ENCODE results near the gene MYL10. TPM values are rescaled to one million over a fixed set of nuclear protein-coding genes. Genes with fewer than 3 reads are reported as not detected.
A peak's percentile ranks its signal among the peaks of the same experiment; 100 is the strongest.

Gene MYL10
- total RNA-seq, 4 donors from 2014 or later: not detected

DNA sequence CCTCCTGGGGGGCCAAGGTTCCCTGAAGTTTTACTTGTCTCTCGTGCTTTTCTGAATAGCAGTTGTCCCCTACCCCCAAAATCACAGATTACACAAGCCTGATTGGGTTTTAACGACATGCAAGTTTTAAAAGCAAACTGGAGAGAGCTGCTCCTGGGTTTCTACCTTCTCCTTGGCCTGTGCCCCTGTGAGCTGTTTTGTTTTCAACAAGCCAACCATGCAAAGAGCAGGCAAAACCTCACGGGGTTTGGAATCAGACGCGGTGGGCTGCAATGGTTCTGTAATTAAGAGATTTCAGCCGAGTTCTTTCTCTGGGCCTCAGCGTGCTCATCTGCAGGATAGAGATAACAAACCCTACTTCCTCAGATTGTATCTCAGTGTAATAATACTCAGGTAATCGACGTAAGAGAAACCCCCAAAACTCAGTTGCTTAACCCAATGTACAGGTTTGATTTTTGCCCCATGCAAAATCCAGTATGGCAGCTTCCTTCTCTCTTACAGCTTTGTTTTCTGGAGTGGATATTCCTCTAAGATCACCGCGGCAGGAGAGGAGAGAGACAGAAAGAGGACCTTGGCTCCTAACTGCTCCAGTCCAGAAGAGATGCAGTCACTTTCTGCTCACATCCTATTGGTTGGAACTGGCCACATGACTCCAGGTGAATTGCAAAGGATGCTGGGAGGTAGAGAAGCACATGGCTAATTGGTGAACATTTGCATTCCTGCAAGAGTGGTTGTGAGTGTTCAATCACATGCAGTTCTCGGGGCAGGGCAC lies 42.0 kb downstream of the MYL10 start:
- peak overlapping the region in 3 of 4 donors; percentile 40 to 83 (median 64) for H3K27ac ChIP-seq
- peaks cover 0 to 5% of the 10 kb centered on the region in 2 donors for H3K9me3 ChIP-seq
- DNase-seq: no peak
- no peak overlapping the region for H3K4me3 ChIP-seq
- in situ Hi-C loops (cut with MboI; ENCODE audit: low pct_ligation_motif_present in 1 of 4, low pct_unique_long_range_greater_than_20kb in 1 of 4, low sequenced_read_pairs in 3 of 4): no loop called here
- intact Hi-C loops (cut with DNase I; ENCODE audit: low total_unique reads): no loop called here
- H3K36me3 ChIP-seq: no peaks in the 10 kb centered on the region
- no peaks in the 10 kb centered on the region for H3K27me3 ChIP-seq
- peaks cover 6 to 27% (median 17%) of the 10 kb centered on the region in 4 donors for H3K4me1 ChIP-seq
- TF ChIP-seq, protein P1, sequence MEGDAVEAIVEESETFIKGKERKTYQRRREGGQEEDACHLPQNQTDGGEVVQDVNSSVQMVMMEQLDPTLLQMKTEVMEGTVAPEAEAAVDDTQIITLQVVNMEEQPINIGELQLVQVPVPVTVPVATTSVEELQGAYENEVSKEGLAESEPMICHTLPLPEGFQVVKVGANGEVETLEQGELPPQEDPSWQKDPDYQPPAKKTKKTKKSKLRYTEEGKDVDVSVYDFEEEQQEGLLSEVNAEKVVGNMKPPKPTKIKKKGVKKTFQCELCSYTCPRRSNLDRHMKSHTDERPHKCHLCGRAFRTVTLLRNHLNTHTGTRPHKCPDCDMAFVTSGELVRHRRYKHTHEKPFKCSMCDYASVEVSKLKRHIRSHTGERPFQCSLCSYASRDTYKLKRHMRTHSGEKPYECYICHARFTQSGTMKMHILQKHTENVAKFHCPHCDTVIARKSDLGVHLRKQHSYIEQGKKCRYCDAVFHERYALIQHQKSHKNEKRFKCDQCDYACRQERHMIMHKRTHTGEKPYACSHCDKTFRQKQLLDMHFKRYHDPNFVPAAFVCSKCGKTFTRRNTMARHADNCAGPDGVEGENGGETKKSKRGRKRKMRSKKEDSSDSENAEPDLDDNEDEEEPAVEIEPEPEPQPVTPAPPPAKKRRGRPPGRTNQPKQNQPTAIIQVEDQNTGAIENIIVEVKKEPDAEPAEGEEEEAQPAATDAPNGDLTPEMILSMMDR (IDR thresholded peaks at IDR 0.05): no peak
- no peak for TF ChIP-seq EP300 (IDR thresholded peaks at IDR 0.05; ENCODE audit: low read depth)
- WGBS, 2 donors (ENCODE audit: low coverage in 1 of 2): 57 to 66% methylated on average over 2 to 12 of the region's 12 CpGs

DNA sequence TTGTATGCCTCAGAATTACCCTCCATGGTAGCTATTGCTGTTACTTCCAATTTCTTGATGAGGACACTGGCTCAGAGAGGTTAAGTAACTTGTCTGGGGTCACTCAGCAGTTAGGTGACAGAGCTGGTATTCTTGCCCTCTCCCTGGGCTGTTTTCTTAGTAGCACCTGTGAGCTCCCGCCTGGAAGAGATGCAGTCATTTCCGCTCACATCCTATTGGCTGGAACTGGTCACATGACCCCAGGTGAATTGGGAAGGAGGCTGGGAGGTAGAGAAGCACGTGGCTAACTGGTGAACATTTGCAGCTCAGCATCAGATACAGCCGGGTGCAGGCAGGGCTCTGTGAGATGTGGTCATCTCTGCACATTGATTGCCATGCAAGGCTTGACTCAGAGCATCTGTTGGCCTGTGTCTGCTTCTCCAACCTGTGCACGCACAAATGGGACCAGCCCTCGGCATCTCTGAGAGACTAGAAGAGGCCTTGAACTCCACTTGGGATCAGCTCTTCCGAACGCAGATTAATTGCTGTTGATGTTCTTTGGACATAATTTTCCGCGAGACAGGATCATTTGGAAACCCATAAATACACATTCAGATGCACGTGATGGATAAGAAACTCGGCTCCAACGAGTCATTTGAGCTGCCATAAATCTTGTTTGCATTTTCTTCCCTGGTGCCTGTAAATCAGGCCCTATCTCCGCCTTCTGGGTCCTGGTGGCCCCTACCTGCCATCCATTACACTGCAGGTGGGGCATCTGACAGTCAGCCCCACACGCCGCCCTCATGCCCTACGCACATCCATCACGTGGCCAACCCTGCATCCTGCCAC lies 42.8 kb downstream of the MYL10 start:
- no peak for TF ChIP-seq POLR2AphosphoS5 (IDR thresholded peaks at IDR 0.05)
- TF ChIP-seq, protein P1 (IDR thresholded peaks at IDR 0.05): peak in 2 of 5 experiments; percentile 47 to 55
- intact Hi-C loops (cut with DNase I; ENCODE audit: low total_unique reads) (no loop called here), in situ Hi-C loops (cut with MboI; ENCODE audit: low pct_ligation_motif_present in 1 of 4, low pct_unique_long_range_greater_than_20kb in 1 of 4, low sequenced_read_pairs in 3 of 4) (no loop called here)
- whole genome bisulfite sequencing, 2 donors (ENCODE audit: low coverage in 1 of 2): 44% methylated on average over 18 of the region's 18 CpGs; no CpG with 5 or more reads in 1 of the 2 donors
- Histone ChIP-seq H3K27ac (peak overlapping the region; percentile 58 to 83 (median 65)), H3K4me3 (no peak overlapping the region), H3K4me1 (peaks cover 6 to 27% (median 17%) of the 10 kb centered on the region in 4 donors), H3K36me3 (no peaks in the 10 kb centered on the region), H3K27me3 (no peaks in the 10 kb centered on the region), H3K9me3 (peaks cover 0 to 5% of the 10 kb centered on the region in 2 donors)
- DNase-seq: peak; percentile 64

DNA sequence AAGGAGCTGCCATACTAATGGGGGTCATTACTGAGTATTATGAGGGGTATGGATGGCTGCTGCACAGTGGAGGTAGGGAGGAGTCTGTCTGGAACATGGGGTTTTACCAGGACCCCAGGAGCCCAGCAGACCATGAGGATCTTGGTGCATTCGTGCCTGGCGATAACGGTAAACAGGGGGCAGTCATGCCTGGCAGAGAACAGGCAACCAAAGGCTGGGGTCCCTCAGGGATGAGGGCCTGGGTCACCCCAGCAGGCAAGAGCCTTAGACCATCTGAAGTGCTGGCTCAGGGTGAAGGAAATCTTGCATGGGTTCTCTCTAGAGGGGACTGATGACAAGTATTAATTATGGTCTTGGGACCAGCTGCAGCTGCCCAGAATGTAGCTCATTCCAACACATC lies 46.1 kb downstream of the MYL10 start:
- DNase-seq: no peak
- no peaks in the 10 kb centered on the region for H3K27me3 ChIP-seq
- intact Hi-C loops (cut with DNase I; ENCODE audit: low total_unique reads): no loop called here
- H3K9me3 ChIP-seq: peaks cover 0 to 5% of the 10 kb centered on the region in 2 donors
- no peak overlapping the region for H3K4me3 ChIP-seq
- H3K36me3 ChIP-seq: no peaks in the 10 kb centered on the region
- TF ChIP-seq POLR2A (IDR thresholded peaks at IDR 0.05) (no peak), POLR2AphosphoS5 (IDR thresholded peaks at IDR 0.05) (no peak), EP300 (IDR thresholded peaks at IDR 0.05; ENCODE audit: low read depth) (no peak)
- TF ChIP-seq, protein P1 (IDR thresholded peaks at IDR 0.05): no peak
- WGBS, 2 donors (ENCODE audit: low coverage in 1 of 2): 94% methylated on average over 3 of the region's 3 CpGs; no CpG with 5 or more reads in 1 of the 2 donors
- in situ Hi-C loops (cut with MboI; ENCODE audit: low pct_ligation_motif_present in 1 of 4, low pct_unique_long_range_greater_than_20kb in 1 of 4, low sequenced_read_pairs in 3 of 4): no loop called here
- peaks cover 6 to 27% (median 17%) of the 10 kb centered on the region in 4 donors for H3K4me1 ChIP-seq
- H3K27ac ChIP-seq: no peak overlapping the region

GRCh38 chr7:101581891-101582290 lies 47.2 kb downstream of the MYL10 start:
- whole genome bisulfite sequencing, 2 donors (ENCODE audit: low coverage in 1 of 2): 78% methylated on average over 10 of the region's 10 CpGs; no CpG with 5 or more reads in 1 of the 2 donors
- H3K4me3 ChIP-seq: no peak overlapping the region
- H3K4me1 ChIP-seq: peaks cover 6 to 26% (median 16%) of the 10 kb centered on the region in 4 donors

More at GRCh38 chr7:101581891-101582290, 47.2 kb downstream of the MYL10 start:
- H3K9me3 ChIP-seq: peaks cover 0 to 5% of the 10 kb centered on the region in 2 donors
- H3K27me3 ChIP-seq: no peaks in the 10 kb centered on the region
- TF ChIP-seq, protein P1 (IDR thresholded peaks at IDR 0.05): no peak
- TF ChIP-seq EP300 (IDR thresholded peaks at IDR 0.05; ENCODE audit: low read depth): no peak
- DNase-seq: no peak
- H3K36me3 ChIP-seq: no peaks in the 10 kb centered on the region
- in situ Hi-C loops (cut with MboI; ENCODE audit: low pct_ligation_motif_present in 1 of 4, low pct_unique_long_range_greater_than_20kb in 1 of 4, low sequenced_read_pairs in 3 of 4): no loop called here
- no peak overlapping the region for H3K27ac ChIP-seq
- intact Hi-C loops (cut with DNase I; ENCODE audit: low total_unique reads): no loop called here

All from transverse colon (tissue), 4 donors.